HG03103 (cell line): ENCODE measurements around the gene RAB1A.
A peak's percentile ranks its signal among the peaks of the same experiment; 100 is the strongest.
"Not testable (repeated sequence)": the region's sequence is repeated elsewhere in the genome, so short reads cannot be mapped to it uniquely, and the experiment has no call there.

ENCODE experiments used
- ATAC-seq: cut with Tn5 transposase; IDR thresholded peaks from one replicate; pipeline ENCODE4 v1.9.1; 2021; ENCODE audit warnings: low read depth; ENCODE audit not compliant: unreplicated experiment

Gene RAB1A

DNA sequence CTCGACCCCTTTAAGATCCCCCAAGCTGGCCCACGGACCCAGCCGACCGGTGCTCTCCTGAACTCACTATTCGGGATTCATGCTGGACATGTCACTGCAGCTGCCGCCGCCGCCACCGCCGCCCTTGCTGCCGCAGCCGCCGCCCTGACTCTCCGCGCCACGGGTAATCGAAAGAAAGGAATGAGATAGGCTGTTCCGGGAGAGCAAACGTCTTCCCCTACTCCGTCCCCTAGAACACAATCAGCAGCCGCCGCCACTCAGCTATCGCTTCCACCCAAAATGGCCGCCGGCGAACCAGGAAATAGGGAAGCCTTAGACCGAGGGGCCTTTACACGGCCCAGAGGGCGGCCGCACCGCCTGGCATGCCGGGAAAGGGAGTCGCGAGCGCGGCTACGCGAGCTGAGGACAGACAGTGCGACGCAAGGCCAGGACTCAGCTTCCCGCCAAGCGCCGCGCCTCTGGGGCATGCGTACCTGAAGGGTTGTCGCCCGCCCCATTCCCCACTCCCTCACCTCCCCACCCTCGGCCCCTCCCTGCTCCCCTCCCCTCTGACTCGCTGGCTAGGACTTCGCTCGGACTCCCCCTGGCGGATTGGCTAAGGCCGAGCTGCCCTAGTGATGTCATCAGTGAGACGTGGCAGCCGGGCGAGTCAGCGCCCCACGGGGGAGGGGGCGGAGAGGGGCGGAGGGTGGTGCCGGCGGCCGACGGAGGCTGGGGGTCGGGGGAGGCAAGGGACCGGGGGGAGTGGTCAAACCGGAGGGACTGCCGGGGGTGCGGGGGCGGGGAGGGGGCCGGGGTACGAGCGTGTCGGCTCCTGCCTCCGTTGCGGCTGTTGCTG, at the start of gene RAB1A:
Gene RAB1A (minus strand): TSS at position 281 of the 838 bp plus-strand sequence. CDS start 191 bp downstream, at position 90.
- peak; percentile 94 for ATAC-seq

GRCh38 chr2:65177751-65178442, 48.0 kb upstream of the RAB1A start:
- ATAC-seq, result no peak

DNA sequence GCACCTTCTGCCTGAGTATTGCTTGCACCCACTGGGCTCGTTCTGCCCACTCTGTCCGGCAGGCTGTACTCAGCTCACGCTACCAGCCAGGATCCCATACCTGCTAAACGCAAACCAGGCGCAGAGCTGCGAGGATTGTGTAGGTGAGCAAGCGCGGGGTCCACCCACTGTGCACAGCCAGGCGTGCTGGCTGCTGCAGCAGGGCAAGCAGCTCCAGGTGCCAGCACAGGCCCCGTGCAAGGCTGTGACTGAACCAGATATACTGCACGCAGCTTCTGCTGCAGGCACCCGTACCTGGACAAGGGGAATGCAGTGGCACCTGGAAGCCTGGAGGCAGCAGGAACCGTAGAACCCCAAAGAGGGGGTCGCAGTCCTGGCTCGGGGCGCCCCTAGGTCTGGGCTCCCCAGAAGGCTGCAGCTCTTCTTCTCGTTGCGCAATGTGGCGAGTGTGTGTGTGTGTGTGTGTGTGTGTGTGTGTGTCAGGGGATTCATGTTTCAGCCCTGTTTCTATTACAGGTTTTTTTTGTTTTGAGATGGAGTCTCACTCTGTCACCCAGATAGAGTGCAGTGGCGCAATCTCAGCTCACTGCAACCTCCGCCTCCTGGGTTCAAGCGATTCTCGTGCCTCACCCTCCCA, 46.1 kb upstream of the RAB1A start:
- no peak for ATAC-seq

- not testable (repeated sequence) for ATAC-seq
Measured at GRCh38 chr2:65174031-65174430, 44.1 kb upstream of the RAB1A start.

- ATAC-seq, result no peak
Measured at GRCh38 chr2:65172994-65173790, 43.3 kb upstream of the RAB1A start.

DNA sequence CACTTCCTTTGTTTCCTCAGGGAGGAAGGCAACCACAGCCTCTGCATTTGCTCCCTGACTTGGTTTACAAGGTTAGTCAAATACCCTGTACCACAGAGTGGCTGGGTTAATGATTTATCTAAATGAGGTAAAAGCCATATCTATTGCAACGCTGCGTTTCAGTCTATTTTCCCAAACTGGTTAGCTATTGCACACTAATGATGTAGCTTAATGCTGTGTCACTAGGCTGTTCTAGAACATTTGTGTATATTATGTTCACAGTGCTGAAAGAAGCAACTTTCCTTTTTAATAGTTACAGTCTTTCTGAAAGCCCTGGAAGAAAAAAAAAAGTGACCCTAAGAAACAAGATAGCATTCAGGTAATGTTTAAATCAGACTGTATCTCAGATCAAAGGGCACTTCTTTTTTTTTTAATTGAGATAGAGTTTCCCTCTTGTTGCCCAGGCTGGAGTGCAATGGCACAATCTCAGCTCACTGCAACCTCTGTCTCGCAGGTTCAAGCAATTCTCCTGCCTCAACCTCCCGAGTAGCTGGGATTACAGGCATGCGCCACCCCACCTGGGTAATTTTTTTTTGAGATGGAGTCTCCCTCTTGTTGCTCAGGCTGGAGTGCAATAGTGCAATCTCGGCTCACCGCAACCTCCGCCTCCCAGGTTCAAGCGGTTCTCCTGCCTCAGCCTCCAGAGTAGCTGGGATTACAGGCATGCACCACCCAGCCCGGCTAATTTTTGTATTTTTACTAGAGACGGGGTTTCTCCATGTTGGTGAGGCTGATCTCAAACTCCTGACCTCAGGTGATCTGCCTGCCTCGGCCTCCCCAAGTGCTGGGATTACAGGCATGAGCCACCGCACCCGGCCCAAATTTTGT, 40.9 kb upstream of the RAB1A start:
- not testable (repeated sequence) for ATAC-seq

DNA sequence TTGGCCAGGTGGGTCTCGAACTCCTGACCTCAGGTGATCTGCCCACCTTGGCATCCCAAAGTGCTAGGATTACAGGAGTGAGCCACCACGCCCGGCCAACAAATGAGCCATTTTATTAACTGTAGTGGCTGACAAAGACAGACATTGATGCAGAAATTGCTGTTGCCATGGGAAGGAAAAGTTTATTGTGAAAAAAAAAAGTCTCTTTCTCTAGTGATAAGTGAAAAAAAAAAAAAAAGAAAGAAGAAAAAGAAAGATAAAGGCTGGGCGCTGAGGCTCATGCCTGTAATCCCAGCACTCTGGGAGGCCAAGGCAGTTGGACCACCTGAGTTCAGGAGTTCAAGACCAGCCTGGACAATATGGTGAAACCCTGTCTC, 39.8 kb upstream of the RAB1A start:
- no peak for ATAC-seq

DNA sequence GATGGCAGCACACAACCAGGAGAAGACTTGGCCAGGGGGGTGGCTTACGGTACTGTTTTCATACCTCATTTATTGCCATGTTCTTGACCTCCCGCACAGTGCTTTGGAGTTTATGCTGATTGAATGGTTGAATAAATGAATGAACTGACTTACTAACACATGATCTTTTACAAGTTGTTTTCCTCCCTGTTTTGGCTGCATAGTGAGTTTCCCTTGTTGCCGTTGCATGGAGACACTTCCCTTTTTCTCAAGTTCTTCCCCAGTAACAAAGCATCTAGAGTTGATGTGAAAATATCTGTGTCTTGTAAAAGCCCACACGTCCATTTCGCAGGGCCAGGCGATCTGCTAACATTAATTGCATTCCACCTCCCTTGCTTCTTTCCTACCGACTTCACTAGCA, 35.7 kb upstream of the RAB1A start:
- ATAC-seq, result no peak

DNA sequence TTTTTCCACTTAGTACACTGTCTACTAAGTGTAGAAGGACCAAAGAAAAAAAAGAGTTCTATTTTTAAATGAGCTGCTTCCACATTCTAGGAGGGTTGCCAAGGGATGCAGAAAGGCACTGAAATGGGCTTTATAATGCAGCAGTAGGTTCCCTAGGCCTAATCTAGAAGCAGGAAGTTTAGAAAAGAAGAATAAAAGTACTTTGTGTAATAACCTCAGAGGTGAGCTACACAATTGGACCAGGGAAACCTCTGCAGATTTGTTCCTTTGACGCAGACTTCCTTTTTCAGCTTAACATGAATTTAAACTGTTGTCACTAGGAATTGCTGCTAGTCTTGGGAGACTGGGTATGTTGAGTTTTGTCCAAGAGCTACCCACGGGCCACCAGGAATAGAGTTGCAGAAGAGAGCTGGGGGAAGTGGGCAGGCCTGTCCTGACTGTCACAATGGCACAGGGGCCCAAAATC, 34.6 kb upstream of the RAB1A start:
- ATAC-seq, result no peak

GRCh38 chr2:65161551-65162100, 31.7 kb upstream of the RAB1A start:
- no peak for ATAC-seq

DNA sequence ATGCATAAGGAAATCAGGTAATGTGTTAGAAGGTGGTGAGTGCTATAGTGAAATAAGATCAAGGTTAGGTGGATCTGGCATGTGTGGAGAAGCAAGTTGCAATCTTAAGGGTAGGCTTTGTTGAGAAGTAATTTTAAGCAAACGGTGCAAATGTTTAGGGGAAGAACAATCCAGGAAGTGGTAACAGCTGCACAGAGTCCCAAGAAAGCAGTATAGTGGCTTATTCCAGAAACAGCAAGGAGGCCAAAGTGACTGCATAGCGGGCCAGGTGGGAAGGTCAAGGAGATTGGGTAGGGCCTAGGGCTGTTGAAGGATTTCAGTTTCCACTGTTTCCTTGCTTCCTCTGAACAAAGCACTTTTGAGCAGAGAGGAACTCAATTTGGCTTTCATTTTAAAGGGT, 30.0 kb upstream of the RAB1A start:
- ATAC-seq, result no peak

- ATAC-seq, result no peak
Measured at GRCh38 chr2:65159261-65159660, 29.4 kb upstream of the RAB1A start.

GRCh38 chr2:65158557-65158956, 28.7 kb upstream of the RAB1A start:
- ATAC-seq, result no peak

DNA sequence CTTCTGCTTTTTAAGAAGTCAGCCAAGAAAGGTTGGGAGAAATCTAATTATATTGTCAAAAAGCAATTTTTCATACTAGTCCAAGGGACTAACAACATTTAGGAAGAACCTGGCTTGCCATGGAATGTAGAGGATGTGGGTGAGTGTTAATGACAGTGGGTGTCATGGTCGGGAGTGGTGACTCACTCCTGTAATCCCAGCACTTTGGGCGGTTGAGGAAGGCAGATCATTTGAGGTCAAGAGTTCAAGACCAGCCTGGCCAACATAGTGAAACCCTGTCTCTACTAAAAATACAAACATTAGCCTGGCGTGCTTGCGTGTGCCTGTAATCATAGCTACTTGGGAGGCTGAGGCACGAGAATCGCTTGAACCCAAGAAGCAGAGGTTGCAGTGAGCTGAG, 27.9 kb upstream of the RAB1A start:
- ATAC-seq, result not testable (repeated sequence)

- ATAC-seq, result no peak
Measured at GRCh38 chr2:65156041-65156440, 26.1 kb upstream of the RAB1A start.

DNA sequence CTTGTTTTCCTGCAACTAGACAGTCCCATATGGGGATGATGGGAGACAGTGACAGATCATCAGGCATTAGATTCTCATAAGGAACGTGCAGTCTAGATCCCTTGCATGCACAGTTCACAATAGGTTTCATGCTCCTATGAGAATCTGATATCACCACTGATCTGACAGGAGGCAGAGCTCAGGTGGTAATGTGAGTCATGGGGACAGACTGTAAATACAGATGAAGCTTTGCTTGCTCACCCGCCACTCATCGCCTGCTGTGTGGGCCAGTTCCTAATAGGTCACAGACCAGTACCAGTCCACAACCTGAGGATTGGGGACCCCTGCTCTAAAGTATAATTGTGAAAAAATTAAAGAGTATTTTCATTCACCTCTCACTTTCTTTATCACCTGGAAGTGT, 23.6 kb upstream of the RAB1A start:
- no peak for ATAC-seq

DNA sequence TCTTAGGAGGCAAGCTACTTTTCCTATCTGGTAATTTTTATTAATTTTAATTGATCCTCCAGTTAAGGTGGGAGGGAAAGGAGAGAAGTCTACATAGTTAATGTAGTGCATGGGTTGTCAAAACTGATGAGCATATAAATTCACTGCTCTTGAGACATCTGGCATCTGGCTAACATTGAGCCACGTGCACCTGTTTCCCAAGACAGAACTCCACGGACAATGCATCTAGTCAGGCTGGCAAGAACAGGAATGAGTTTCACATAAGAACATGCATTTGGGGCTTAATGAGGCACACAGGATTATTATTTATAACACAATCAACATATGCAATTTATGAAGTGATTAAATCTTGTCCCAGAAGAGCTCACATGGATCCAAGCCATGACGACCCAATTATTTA, 16.2 kb upstream of the RAB1A start:
- ATAC-seq, result no peak

- ATAC-seq, result no peak
Measured at GRCh38 chr2:65144571-65144970, 14.7 kb upstream of the RAB1A start.

DNA sequence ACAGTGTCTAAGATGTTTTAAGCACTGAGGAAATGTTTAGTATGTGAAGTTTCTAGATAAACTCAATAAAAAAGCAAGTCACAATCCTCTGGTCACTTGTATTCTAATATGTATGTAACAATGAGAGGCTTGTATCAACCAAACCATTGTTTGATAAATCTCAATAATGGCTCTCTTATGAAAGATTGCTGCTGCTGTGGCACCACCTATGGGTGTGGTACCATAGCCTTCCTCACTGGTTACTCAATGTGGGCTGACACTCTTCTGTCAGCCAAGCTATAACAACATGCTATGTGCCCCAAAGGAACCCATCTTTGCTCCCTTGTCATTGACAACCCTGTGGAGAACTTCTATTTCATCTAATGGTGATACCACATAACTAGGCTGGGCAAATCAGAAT, 12.6 kb upstream of the RAB1A start:
- no peak for ATAC-seq
